Panc1 (cell line): ENCODE data around the gene TAS2R60. TPM values are rescaled to one million over a fixed set of nuclear protein-coding genes. Genes with fewer than 3 reads are reported as not detected.
"Not testable (repeated sequence)": the region's sequence is repeated elsewhere in the genome, so short reads cannot be mapped to it uniquely, and the experiment has no call there.

Source experiments
- ATAC-seq: fragments of 200-7000 bp; cut with Tn5 transposase; 2 replicates; pipeline ENCODE4 v1.9.1; 2020; ENCODE audit warnings: mild to moderate bottlenecking, moderate library complexity
- BruUV-seq: library from RNA; stranded (reverse); fragments of 400-500 nt; replicated peaks from 2 replicates; lab custom pipeline; 2021; lab: Mats Ljungman, UMichigan
- CTCF ChIA-PET: fragments of 300-600 bp; sonication (Branson Sonifier 250); formaldehyde crosslinking; loops from one replicate; lab custom pipeline; 2022; ENCODE audit warnings: antibody characterized with exemption; lab: Charles Lee
- POLR2A ChIA-PET: fragments of 300-600 bp; sonication (Branson Sonifier 250); formaldehyde crosslinking; loops from one replicate; lab custom pipeline; 2022; ENCODE audit warnings: antibody characterized with exemption; lab: Charles Lee
- DNase-seq: peaks from one replicate; pipeline ENCODE4 v3.0.0-alpha.2; 2010; ENCODE audit warnings: low read depth, low spot score
- H3K27ac ChIP-seq: 2 replicates; pipeline ENCODE4 v1.5.1; 2011; ENCODE audit warnings: mild to moderate bottlenecking, low read length, inconsistent platforms
- H3K27me3 ChIP-seq: fragments of 200-500 bp; sonication (Bioruptor generic); 2 replicates; pipeline ENCODE4 v1.6.0; 2014; ENCODE audit warnings: low read length, inconsistent platforms; ENCODE audit not compliant: control insufficient read depth, insufficient read depth
- H3K36me3 ChIP-seq: fragments of 200-500 bp; sonication (Bioruptor generic); 2 replicates; pipeline ENCODE4 v1.5.1; 2014; ENCODE audit warnings: inconsistent platforms, mild to moderate bottlenecking, low read length, moderate library complexity; ENCODE audit not compliant: control insufficient read depth, insufficient read depth
- H3K4me1 ChIP-seq: 2 replicates; pipeline ENCODE4 v1.5.1; 2011; ENCODE audit warnings: inconsistent platforms, mild to moderate bottlenecking, low read length, moderate library complexity; ENCODE audit not compliant: control insufficient read depth, insufficient read depth
- H3K4me3 ChIP-seq, 2 experiments: 2 replicates each; pipeline ENCODE4 v1.5.1; 2011 to 2012; ENCODE audit warnings: low read depth in 2 of 2, low read length in 2 of 2, mild to moderate bottlenecking in 2 of 2, inconsistent platforms in 1 of 2, moderate library complexity in 1 of 2
- H3K9me3 ChIP-seq: fragments of 200-500 bp; sonication (Bioruptor generic); 2 replicates; pipeline ENCODE4 v1.5.1; 2014; ENCODE audit warnings: low read depth, mild to moderate bottlenecking, inconsistent platforms, low read length, moderate library complexity; ENCODE audit not compliant: control insufficient read depth, insufficient read depth
- POLR2AphosphoS5 ChIP-seq: IDR thresholded peaks from 2 replicates; pipeline ENCODE4 v1.6.1; 2012; ENCODE audit warnings: mild to moderate bottlenecking, low read depth, low read length, moderate library complexity
- SIN3A ChIP-seq: IDR thresholded peaks from 2 replicates; pipeline ENCODE4 v1.6.1; 2012; ENCODE audit warnings: low read depth, mild to moderate bottlenecking, low read length, moderate library complexity, borderline replicate concordance; ENCODE audit not compliant: insufficient read depth
- TCF7L2 ChIP-seq: IDR thresholded peaks from 2 replicates; pipeline ENCODE4 v1.6.1; 2011; ENCODE audit warnings: mild to moderate bottlenecking, low read depth, low read length, inconsistent platforms
- in situ Hi-C: cut with HindIII; loops from 2 replicates; pipeline ENCODE4 v1.10.0; 2016; ENCODE audit warnings: low sequenced_read_pairs, low pct_unique_long_range_greater_than_20kb
- intact Hi-C: fragments of 100-400 bp; cut with micrococcal nuclease; formaldehyde crosslinking; loops from one replicate; pipeline ENCODE4 v1.10.0; 2022; ENCODE audit not compliant: unreplicated experiment
- total RNA-seq: library from RNA; stranded (reverse); gene quantifications from one replicate; pipeline ENCODE4 v1.2.1, GENCODE V29; 2021; ENCODE audit not compliant: unreplicated experiment
- TF ChIP-seq, protein P1 (sequence below): fragments of 450-650 bp; IDR thresholded peaks from 2 replicates; pipeline ENCODE4 v1.5.1; 2017; ENCODE audit warnings: mild to moderate bottlenecking
- TF ChIP-seq, protein P2 (sequence below), 2 experiments: IDR thresholded peaks; 2 replicates each; pipeline ENCODE4 v1.6.1; 2011 to 2012; ENCODE audit warnings: low read depth in 2 of 2, control low read depth in 1 of 2, low read length in 1 of 2, mild to moderate bottlenecking in 1 of 2, moderate library complexity in 1 of 2; ENCODE audit not compliant: insufficient read depth in 1 of 2

The TAS2R60 gene
- total RNA-seq, 1 experiment from 2014 or later = not detected

DNA sequence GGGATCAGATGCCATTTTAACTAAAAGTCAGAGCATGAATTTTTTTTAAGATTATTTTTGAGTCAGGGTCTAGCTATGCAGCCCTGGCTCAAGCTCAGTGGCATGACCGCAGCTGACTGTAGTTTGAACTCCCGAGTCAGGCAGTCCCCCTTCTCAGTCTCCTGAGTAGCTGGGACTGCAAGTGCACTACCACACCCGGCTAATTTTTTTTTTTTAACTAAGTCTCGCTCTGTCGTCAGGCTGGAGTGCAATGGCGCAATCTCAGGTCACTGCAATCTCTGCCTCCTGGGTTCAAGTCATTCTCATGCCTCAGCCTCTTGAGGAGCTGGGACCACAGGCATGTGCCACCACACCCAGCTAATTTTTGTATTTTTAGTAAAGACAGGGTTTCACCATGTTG lies 42.2 kb downstream of the TAS2R60 start:
- in situ Hi-C loops (no loop called here), intact Hi-C loops (no loop called here)
- no peak for ATAC-seq
- H3K27ac ChIP-seq = no peak overlapping the region
- H3K4me1 ChIP-seq = no peaks in the 10 kb centered on the region
- TF ChIP-seq, protein P1, sequence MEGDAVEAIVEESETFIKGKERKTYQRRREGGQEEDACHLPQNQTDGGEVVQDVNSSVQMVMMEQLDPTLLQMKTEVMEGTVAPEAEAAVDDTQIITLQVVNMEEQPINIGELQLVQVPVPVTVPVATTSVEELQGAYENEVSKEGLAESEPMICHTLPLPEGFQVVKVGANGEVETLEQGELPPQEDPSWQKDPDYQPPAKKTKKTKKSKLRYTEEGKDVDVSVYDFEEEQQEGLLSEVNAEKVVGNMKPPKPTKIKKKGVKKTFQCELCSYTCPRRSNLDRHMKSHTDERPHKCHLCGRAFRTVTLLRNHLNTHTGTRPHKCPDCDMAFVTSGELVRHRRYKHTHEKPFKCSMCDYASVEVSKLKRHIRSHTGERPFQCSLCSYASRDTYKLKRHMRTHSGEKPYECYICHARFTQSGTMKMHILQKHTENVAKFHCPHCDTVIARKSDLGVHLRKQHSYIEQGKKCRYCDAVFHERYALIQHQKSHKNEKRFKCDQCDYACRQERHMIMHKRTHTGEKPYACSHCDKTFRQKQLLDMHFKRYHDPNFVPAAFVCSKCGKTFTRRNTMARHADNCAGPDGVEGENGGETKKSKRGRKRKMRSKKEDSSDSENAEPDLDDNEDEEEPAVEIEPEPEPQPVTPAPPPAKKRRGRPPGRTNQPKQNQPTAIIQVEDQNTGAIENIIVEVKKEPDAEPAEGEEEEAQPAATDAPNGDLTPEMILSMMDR = no peak
- TF ChIP-seq POLR2AphosphoS5 (no peak), SIN3A (no peak), TCF7L2 (no peak)
- TF ChIP-seq, protein P2, sequence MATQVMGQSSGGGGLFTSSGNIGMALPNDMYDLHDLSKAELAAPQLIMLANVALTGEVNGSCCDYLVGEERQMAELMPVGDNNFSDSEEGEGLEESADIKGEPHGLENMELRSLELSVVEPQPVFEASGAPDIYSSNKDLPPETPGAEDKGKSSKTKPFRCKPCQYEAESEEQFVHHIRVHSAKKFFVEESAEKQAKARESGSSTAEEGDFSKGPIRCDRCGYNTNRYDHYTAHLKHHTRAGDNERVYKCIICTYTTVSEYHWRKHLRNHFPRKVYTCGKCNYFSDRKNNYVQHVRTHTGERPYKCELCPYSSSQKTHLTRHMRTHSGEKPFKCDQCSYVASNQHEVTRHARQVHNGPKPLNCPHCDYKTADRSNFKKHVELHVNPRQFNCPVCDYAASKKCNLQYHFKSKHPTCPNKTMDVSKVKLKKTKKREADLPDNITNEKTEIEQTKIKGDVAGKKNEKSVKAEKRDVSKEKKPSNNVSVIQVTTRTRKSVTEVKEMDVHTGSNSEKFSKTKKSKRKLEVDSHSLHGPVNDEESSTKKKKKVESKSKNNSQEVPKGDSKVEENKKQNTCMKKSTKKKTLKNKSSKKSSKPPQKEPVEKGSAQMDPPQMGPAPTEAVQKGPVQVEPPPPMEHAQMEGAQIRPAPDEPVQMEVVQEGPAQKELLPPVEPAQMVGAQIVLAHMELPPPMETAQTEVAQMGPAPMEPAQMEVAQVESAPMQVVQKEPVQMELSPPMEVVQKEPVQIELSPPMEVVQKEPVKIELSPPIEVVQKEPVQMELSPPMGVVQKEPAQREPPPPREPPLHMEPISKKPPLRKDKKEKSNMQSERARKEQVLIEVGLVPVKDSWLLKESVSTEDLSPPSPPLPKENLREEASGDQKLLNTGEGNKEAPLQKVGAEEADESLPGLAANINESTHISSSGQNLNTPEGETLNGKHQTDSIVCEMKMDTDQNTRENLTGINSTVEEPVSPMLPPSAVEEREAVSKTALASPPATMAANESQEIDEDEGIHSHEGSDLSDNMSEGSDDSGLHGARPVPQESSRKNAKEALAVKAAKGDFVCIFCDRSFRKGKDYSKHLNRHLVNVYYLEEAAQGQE (IDR thresholded peaks at IDR 0.05; ENCODE audit: insufficient read depth in 1 of 2, low read depth in 2 of 2, low read length in 1 of 2) = no peak
- no peak overlapping the region for H3K4me3 ChIP-seq
- H3K36me3 ChIP-seq = no peaks in the 10 kb centered on the region
- CTCF ChIA-PET = no interaction called here
- no TSS peak for BruUV-seq
- DNase-seq = no peak
- no peaks in the 10 kb centered on the region for H3K9me3 ChIP-seq
- no peaks in the 10 kb centered on the region for H3K27me3 ChIP-seq
- POLR2A ChIA-PET = no interaction called here

DNA sequence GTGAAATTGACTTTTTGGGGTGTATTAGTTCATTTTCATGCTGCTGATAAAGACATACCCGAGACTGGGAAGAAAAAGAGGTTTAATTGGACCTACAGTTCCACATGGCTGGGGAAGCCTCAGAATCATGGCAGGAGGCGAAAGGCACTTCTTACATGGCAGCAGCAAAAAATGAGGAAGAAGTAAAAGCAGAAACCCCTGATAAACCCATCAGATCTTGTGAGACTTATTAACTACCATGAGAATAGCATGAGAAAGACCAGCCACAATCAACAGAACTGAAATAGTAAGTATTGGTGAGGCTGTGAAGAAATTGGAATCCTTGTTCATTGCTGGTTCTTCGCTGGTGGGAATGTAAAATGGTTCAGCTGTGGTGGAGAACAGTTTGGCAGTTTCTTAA lies 43.0 kb downstream of the TAS2R60 start:
- H3K27me3 ChIP-seq, H3K9me3 ChIP-seq, intact Hi-C loops, H3K4me1 ChIP-seq, BruUV-seq, H3K4me3 ChIP-seq, H3K36me3 ChIP-seq, DNase-seq, H3K27ac ChIP-seq, POLR2A ChIA-PET, CTCF ChIA-PET, in situ Hi-C loops, ATAC-seq: not testable (repeated sequence)

DNA sequence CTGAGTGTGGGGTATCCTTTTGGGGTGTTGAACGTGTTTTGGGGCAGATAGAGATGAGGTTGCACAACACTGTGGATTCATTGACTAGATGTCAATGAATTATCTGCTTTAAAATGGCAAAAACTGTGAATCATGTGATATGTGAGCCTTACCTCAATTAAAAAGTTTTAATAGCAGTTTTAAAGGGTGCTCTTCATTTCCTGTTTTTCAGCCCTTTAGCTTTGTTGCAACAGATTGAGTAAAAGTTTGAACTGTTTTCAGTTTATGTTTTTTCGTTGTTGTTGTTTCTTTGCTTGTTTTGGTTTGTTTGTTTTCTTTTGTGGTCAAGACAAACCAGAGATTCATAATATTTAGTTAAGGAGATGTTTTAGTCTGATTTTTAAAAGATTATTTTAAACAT lies 43.8 kb downstream of the TAS2R60 start:
- in situ Hi-C loops (no loop called here), intact Hi-C loops (no loop called here)
- POLR2A ChIA-PET = no interaction called here
- CTCF ChIA-PET = no interaction called here
- ATAC-seq = no peak
- Histone ChIP-seq H3K9me3 (no peaks in the 10 kb centered on the region), H3K4me1 (no peaks in the 10 kb centered on the region), H3K4me3 (no peak overlapping the region), H3K27ac (no peak overlapping the region), H3K27me3 (no peaks in the 10 kb centered on the region), H3K36me3 (no peaks in the 10 kb centered on the region)
- TF ChIP-seq SIN3A = no peak
- TF ChIP-seq, protein P1 = no peak
- TF ChIP-seq, protein P2 (IDR thresholded peaks at IDR 0.05; ENCODE audit: insufficient read depth in 1 of 2, low read depth in 2 of 2, low read length in 1 of 2) = no peak
- TF ChIP-seq POLR2AphosphoS5 = no peak
- no peak for TF ChIP-seq TCF7L2
- no peak for DNase-seq
- BruUV-seq = no TSS peak
